HG02759 (cell line): ENCODE results near the gene CALB2.
"Not testable (repeated sequence)": the region's sequence is repeated elsewhere in the genome, so short reads cannot be mapped to it uniquely, and the experiment has no call there.

Experiments
- ATAC-seq: cut with Tn5 transposase; IDR thresholded peaks from one replicate; pipeline ENCODE4 v1.9.1; 2021; ENCODE audit warnings: mild to moderate bottlenecking, moderate library complexity; ENCODE audit not compliant: unreplicated experiment

Gene CALB2

GRCh38 chr16:71352466-71352865, 6.1 kb upstream of the CALB2 start:
- no peak for ATAC-seq

GRCh38 chr16:71352963-71353460, 5.5 kb upstream of the CALB2 start:
- no peak for ATAC-seq

GRCh38 chr16:71353736-71354135, 4.8 kb upstream of the CALB2 start:
- no peak for ATAC-seq

- ATAC-seq = no peak
These were observed 4.4 kb upstream of the CALB2 start for GRCh38 chr16:71354156-71354555.

GRCh38 chr16:71356051-71356740, 2.3 kb upstream of the CALB2 start:
- ATAC-seq = no peak

GRCh38 chr16:71356936-71357335, 1.6 kb upstream of the CALB2 start:
- ATAC-seq = not testable (repeated sequence)

GRCh38 chr16:71357681-71358080, 842 bp upstream of the CALB2 start:
- no peak for ATAC-seq

- ATAC-seq = no peak
These were observed 908 bp downstream of the CALB2 start for GRCh38 chr16:71359431-71359830.

GRCh38 chr16:71360378-71360777, 1.9 kb downstream of the CALB2 start:
- no peak for ATAC-seq

- ATAC-seq = no peak
These were observed 5.7 kb downstream of the CALB2 start for GRCh38 chr16:71364133-71364681.

- ATAC-seq = no peak
These were observed 6.5 kb downstream of the CALB2 start for GRCh38 chr16:71365021-71365420.

- ATAC-seq = no peak
These were observed 8.9 kb downstream of the CALB2 start for GRCh38 chr16:71367241-71367976.

GRCh38 chr16:71368958-71369357, 10.4 kb downstream of the CALB2 start:
- ATAC-seq = no peak

GRCh38 chr16:71369494-71369893, 11.0 kb downstream of the CALB2 start:
- no peak for ATAC-seq

GRCh38 chr16:71371237-71371636, 12.7 kb downstream of the CALB2 start:
- no peak for ATAC-seq

GRCh38 chr16:71373073-71373472, 14.6 kb downstream of the CALB2 start:
- no peak for ATAC-seq

GRCh38 chr16:71376465-71377157, 18.1 kb downstream of the CALB2 start:
- no peak for ATAC-seq

GRCh38 chr16:71379711-71380110, 21.2 kb downstream of the CALB2 start:
- ATAC-seq = no peak

- no peak for ATAC-seq
These were observed 22.3 kb downstream of the CALB2 start for GRCh38 chr16:71380831-71381230.

GRCh38 chr16:71383054-71383773, 24.7 kb downstream of the CALB2 start:
- ATAC-seq = no peak
